Measurements from ENCODE around the gene HOXD8. TPM values are rescaled to one million over a fixed set of nuclear protein-coding genes. Genes with fewer than 3 reads are reported as not detected.

HOXD8 gene
- total RNA-seq, 2 experiments from 2014 or later, result not detected

DNA sequence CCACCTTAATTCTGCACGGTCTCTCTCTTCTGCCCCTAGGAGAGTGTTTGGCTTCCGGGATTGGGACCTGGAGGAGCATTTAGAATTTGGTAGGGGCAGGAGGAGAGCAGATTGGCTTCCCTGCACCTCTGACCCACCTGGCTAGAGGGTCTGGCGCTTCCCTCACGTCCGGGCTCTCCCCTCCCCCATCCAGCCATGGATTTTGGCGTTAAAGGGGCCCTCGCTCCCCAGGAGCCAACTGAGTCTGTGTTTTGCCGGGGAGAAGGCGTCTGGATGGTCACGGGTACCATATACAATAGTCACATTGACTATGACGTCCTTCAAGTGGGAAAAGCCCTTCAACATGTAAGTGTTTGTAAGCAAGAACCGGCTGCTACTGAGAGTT, 34.2 kb downstream of the HOXD8 start:
- DNase-seq, result no peak
- Mint-ChIP-seq H3K9me3 (peaks cover 4% of the 10 kb centered on the region), H3K4me1 (peaks cover 3% of the 10 kb centered on the region), H3K4me3 (peak overlapping the region; percentile 22), H3K36me3 (ENCODE audit: low read depth) (peaks cover 4% of the 10 kb centered on the region), H3K27me3 (peaks cover 86% of the 10 kb centered on the region), H3K27ac (no peak overlapping the region)
- POLR2A ChIA-PET, result no interaction called here
- CTCF ChIA-PET, result interaction anchor here (5.9 kb wide), 1 partner anchor 24 kb away, joined by 22 read pairs; no protein-coding TSS in a partner anchor

DNA sequence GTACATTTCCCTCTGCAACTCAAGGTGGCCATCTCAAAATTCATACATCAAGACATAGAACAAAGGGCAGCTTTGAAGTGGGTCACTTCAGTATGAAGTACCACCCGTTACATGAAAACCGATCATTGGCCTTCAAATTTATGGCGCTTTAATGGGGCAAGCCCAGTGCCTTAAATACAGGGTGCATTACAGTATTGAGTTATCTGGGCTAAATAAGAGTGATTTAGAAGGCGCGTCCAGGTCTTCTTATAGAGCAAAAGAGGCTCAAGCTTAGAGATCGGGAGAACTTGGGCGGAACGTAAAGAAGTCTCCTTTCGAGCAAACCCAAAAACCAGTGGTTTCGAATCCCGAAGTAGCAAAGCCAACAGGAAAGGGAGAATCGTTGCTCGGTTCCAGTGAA, 34.7 kb downstream of the HOXD8 start:
- H3K4me3 Mint-ChIP-seq, result peak overlapping the region; percentile 22
- no peak for DNase-seq
- ChIA-PET POLR2A (no interaction called here), CTCF (interaction anchor here (1.2 to 5.9 kb wide), 2 partner anchors 24 to 70 kb away, joined by 3 to 22 read pairs; no protein-coding TSS in a partner anchor)
- H3K4me1 Mint-ChIP-seq, result peaks cover 3% of the 10 kb centered on the region
- H3K36me3 Mint-ChIP-seq (ENCODE audit: low read depth), result peaks cover 4% of the 10 kb centered on the region
- peaks cover 83% of the 10 kb centered on the region for H3K27me3 Mint-ChIP-seq
- H3K27ac Mint-ChIP-seq, result peak overlapping the region; percentile 38
- peaks cover 4% of the 10 kb centered on the region for H3K9me3 Mint-ChIP-seq

DNA sequence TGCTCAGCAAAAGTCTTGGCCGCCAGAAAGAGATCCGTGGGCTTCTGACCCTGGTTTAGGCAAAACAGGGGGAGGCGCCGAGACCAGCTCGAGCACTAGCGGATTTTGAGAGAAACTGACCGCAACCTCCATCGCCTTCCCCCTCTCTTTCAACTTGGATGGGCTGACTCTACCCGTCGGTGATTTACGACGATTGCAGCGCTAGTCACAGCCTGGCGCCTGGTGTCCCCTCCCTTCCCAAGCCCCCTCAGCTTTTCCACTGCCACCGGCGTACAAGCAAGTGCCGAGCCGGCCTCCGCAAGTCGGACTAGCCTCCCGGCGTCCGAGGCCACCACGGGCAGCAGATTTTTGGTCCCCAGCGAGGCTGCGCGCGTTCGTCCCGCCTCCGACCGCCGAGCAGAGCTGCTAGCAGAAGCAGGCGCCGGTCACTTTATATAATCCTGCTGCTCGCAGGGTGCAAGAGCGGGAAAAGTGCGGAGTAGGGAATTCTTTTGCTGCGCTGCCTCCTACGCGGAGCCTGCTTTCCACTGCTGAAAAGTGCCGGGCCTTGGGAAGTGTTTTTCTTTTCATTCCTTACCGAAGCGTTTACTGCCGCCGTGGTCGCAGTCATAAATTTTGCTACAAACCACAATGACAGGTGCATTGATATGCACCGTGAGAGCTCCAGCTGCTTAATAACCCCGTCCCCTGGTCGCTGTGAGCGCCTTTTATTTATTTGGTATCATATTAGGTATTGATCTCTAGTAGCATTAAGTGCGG, 35.3 kb downstream of the HOXD8 start:
- ChIA-PET POLR2A (no interaction called here), CTCF (interaction anchor here (1.2 kb wide), 1 partner anchor 71 kb away, joined by 3 read pairs; no protein-coding TSS in a partner anchor)
- Mint-ChIP-seq H3K36me3 (ENCODE audit: low read depth) (peaks cover 4% of the 10 kb centered on the region), H3K4me3 (no peak overlapping the region), H3K4me1 (peaks cover 3% of the 10 kb centered on the region), H3K9me3 (peaks cover 4% of the 10 kb centered on the region), H3K27me3 (peaks cover 82% of the 10 kb centered on the region), H3K27ac (peak overlapping the region; percentile 38)
- no peak for DNase-seq

- peaks cover 4% of the 10 kb centered on the region for H3K36me3 Mint-ChIP-seq (ENCODE audit: low read depth)
- peaks cover 84% of the 10 kb centered on the region for H3K27me3 Mint-ChIP-seq
- H3K9me3 Mint-ChIP-seq, result peaks cover 4% of the 10 kb centered on the region
- no peak overlapping the region for H3K4me3 Mint-ChIP-seq
- DNase-seq, result no peak
- CTCF ChIA-PET, result interaction anchor here (1.2 kb wide), 1 partner anchor 71 kb away, joined by 3 read pairs; no protein-coding TSS in a partner anchor
- POLR2A ChIA-PET, result no interaction called here
- H3K27ac Mint-ChIP-seq, result peak overlapping the region; percentile 19
- H3K4me1 Mint-ChIP-seq, result peaks cover 3% of the 10 kb centered on the region
These were observed 36.0 kb downstream of the HOXD8 start for GRCh38 chr2:176165370-176166050.

- no peak overlapping the region for H3K4me3 Mint-ChIP-seq
- DNase-seq, result no peak
- H3K36me3 Mint-ChIP-seq (ENCODE audit: low read depth), result peaks cover 2% of the 10 kb centered on the region
- H3K4me1 Mint-ChIP-seq, result peaks cover 3% of the 10 kb centered on the region
- H3K9me3 Mint-ChIP-seq, result peaks cover 4% of the 10 kb centered on the region
- no peak overlapping the region for H3K27ac Mint-ChIP-seq
- ChIA-PET CTCF (no interaction called here), POLR2A (no interaction called here)
- peaks cover 85% of the 10 kb centered on the region for H3K27me3 Mint-ChIP-seq
These were observed 36.8 kb downstream of the HOXD8 start for GRCh38 chr2:176166272-176166671.

GRCh38 chr2:176167398-176167797, 37.9 kb downstream of the HOXD8 start:
- CTCF ChIA-PET, result interaction anchor here (1.2 to 1.4 kb wide), 2 partner anchors 15 to 387 kb away, joined by 3 read pairs; no protein-coding TSS in a partner anchor
- no peak overlapping the region for H3K4me3 Mint-ChIP-seq

GRCh38 chr2:176169181-176169580, 39.7 kb downstream of the HOXD8 start:
- ChIA-PET CTCF (interaction anchor here (1.1 to 1.4 kb wide), 3 partner anchors 29 to 305 kb away, joined by 3 read pairs; no protein-coding TSS in a partner anchor), POLR2A (no interaction called here)
- H3K4me1 Mint-ChIP-seq, result peaks cover 6% of the 10 kb centered on the region
- peaks cover 4% of the 10 kb centered on the region for H3K36me3 Mint-ChIP-seq (ENCODE audit: low read depth)
- H3K4me3 Mint-ChIP-seq, result no peak overlapping the region
- DNase-seq, result no peak
- peaks cover 2% of the 10 kb centered on the region for H3K9me3 Mint-ChIP-seq
- peaks cover 81% of the 10 kb centered on the region for H3K27me3 Mint-ChIP-seq
- no peak overlapping the region for H3K27ac Mint-ChIP-seq

More at GRCh38 chr2:176167398-176167797, 37.9 kb downstream of the HOXD8 start:
- DNase-seq, result no peak
- Mint-ChIP-seq H3K27ac (no peak overlapping the region), H3K4me1 (peaks cover 3% of the 10 kb centered on the region), H3K36me3 (ENCODE audit: low read depth) (peaks cover 1% of the 10 kb centered on the region), H3K27me3 (peaks cover 79% of the 10 kb centered on the region), H3K9me3 (peaks cover 4% of the 10 kb centered on the region)
- POLR2A ChIA-PET, result no interaction called here

DNA sequence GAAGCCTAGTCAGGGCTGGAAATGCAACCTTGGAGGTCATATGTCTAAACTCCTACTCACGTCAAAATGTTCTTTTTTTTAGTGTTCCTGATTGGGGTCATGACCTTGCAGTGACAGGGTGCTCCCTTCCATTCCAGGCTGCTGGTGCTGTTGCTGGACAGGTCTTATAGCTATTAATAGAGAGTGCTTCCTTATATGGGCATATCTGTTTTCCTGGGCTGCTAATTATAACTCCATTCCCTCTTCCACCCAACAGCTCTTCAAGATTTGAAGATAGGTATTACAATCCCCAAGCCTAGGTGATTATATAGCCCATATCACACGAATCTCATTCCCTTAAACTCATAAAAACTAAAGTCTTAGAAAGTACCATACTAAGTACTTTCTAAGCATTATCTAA, 40.2 kb downstream of the HOXD8 start:
- Mint-ChIP-seq H3K27me3 (peaks cover 81% of the 10 kb centered on the region), H3K9me3 (no peaks in the 10 kb centered on the region), H3K4me1 (peaks cover 4% of the 10 kb centered on the region), H3K27ac (no peak overlapping the region), H3K36me3 (ENCODE audit: low read depth) (peaks cover 3% of the 10 kb centered on the region), H3K4me3 (no peak overlapping the region)
- ChIA-PET CTCF (interaction anchor here (1.1 to 1.4 kb wide), 3 partner anchors 30 to 304 kb away, joined by 3 read pairs; no protein-coding TSS in a partner anchor), POLR2A (no interaction called here)
- DNase-seq, result no peak

GRCh38 chr2:176170602-176171305, 41.2 kb downstream of the HOXD8 start:
- ChIA-PET CTCF (interaction anchor here (0.6 to 0.8 kb wide), 2 partner anchors 27 to 289 kb away, joined by 3 read pairs; no protein-coding TSS in a partner anchor), POLR2A (no interaction called here)
- Mint-ChIP-seq H3K9me3 (no peaks in the 10 kb centered on the region), H3K4me3 (no peak overlapping the region), H3K36me3 (ENCODE audit: low read depth) (peaks cover 3% of the 10 kb centered on the region), H3K27ac (no peak overlapping the region), H3K27me3 (peaks cover 81% of the 10 kb centered on the region), H3K4me1 (peaks cover 4% of the 10 kb centered on the region)
- DNase-seq, result no peak

GRCh38 chr2:176171351-176172006, 42.0 kb downstream of the HOXD8 start:
- H3K4me3 Mint-ChIP-seq, result no peak overlapping the region

GRCh38 chr2:176172007-176172894, 42.7 kb downstream of the HOXD8 start:
- H3K27ac Mint-ChIP-seq, result no peak overlapping the region
- CTCF ChIA-PET, result interaction anchor here (0.6 to 4.1 kb wide), 4 partner anchors 11 to 574 kb away, joined by 4 to 19 read pairs (median 4); no protein-coding TSS in a partner anchor

More at GRCh38 chr2:176171351-176172006, 42.0 kb downstream of the HOXD8 start:
- H3K4me1 Mint-ChIP-seq, result peaks cover 4% of the 10 kb centered on the region
- peaks cover 3% of the 10 kb centered on the region for H3K36me3 Mint-ChIP-seq (ENCODE audit: low read depth)
- ChIA-PET CTCF (interaction anchor here (1.9 kb wide), 1 partner anchor 51 kb away, joined by 4 read pairs; no protein-coding TSS in a partner anchor), POLR2A (no interaction called here)
- peaks cover 81% of the 10 kb centered on the region for H3K27me3 Mint-ChIP-seq
- H3K9me3 Mint-ChIP-seq, result no peaks in the 10 kb centered on the region
- no peak overlapping the region for H3K27ac Mint-ChIP-seq
- no peak for DNase-seq

More at GRCh38 chr2:176172007-176172894, 42.7 kb downstream of the HOXD8 start:
- no peaks in the 10 kb centered on the region for H3K9me3 Mint-ChIP-seq
- DNase-seq, result no peak
- H3K4me3 Mint-ChIP-seq, result no peak overlapping the region
- H3K36me3 Mint-ChIP-seq (ENCODE audit: low read depth), result peaks cover 3% of the 10 kb centered on the region
- POLR2A ChIA-PET, result no interaction called here
- peaks cover 4% of the 10 kb centered on the region for H3K4me1 Mint-ChIP-seq
- H3K27me3 Mint-ChIP-seq, result peaks cover 80% of the 10 kb centered on the region
